ENCODE data around the gene WASF3. TPM values are rescaled to one million over a fixed set of nuclear protein-coding genes. Genes with fewer than 3 reads are reported as not detected.

WASF3 gene
- total and polyA plus RNA-seq, 2 of the 13 experiments (the other 11 are each of a cell fraction or from before 2014, with no cell fraction given): 10.4 to 17.2 TPM

- peaks cover 5 to 24% of the 10 kb centered on the region in 2 experiments; a peak in 4 of 5 replicates for H3K27me3 ChIP-seq (ENCODE audit: control insufficient read depth in 1 of 2, insufficient read depth in 2 of 2, low read length in 2 of 2)
- ChIA-PET POLR2A (interaction anchor here (1.0 kb wide), 1 partner anchor 513 kb away, joined by 9 read pairs; no protein-coding TSS in a partner anchor), CTCF (ENCODE audit: low intra/inter-chr PET ratio, low total read pairs) (interaction anchor here (0.7 to 2.3 kb wide), 6 partner anchors 41 to 514 kb away, joined by 3 to 27 read pairs (median 3); no protein-coding TSS in a partner anchor)
- FAIRE-seq (peak; percentile 82), DNase-seq (ENCODE audit: low spot score) (peak; percentile 66), ATAC-seq (peak; percentile 81)
- H3K9ac ChIP-seq (ENCODE audit: insufficient read depth, low read depth, low read length): no peak overlapping the region
- H3K36me3 ChIP-seq (replicated peaks in 1 of 2; ENCODE audit: control insufficient read depth in 1 of 2, insufficient read depth in 2 of 2, low read length in 2 of 2): no peaks in the 10 kb centered on the region
- H3K27ac ChIP-seq (ENCODE audit: extremely low read length, insufficient read depth, low read length): no peak overlapping the region
- 19% methylated on average over 12 of the region's 29 CpGs for WGBS (ENCODE audit: low lambda C conversion rate)
- intact Hi-C loops (cut with micrococcal nuclease; ENCODE audit: unreplicated experiment) (loop anchor here (1.0 to 10.0 kb wide), 5 partner anchors 41 to 1124 kb away; no protein-coding TSS in a partner anchor), in situ Hi-C loops (cut with HindIII; ENCODE audit: extremely low pct_ligation_motif_present, low pct_unique_long_range_greater_than_20kb) (loop anchor here (5.0 kb wide), 2 partner anchors 216 to 511 kb away; no protein-coding TSS in a partner anchor)
- no peaks in the 10 kb centered on the region for H3K79me2 ChIP-seq (ENCODE audit: insufficient read depth, low read length)
- H3K9me3 ChIP-seq (ENCODE audit: low read length): no peaks in the 10 kb centered on the region
- H3K4me1 ChIP-seq (ENCODE audit: insufficient read depth, low read length): no peaks in the 10 kb centered on the region
- H2AFZ ChIP-seq (ENCODE audit: low read length): no peak overlapping the region
- peak overlapping the region; percentile 78 for H3K4me2 ChIP-seq (ENCODE audit: low read depth, low read length)
- no peaks in the 10 kb centered on the region for H4K20me1 ChIP-seq (ENCODE audit: insufficient read depth, low read length)
- BruUV-seq (replicated peaks): no TSS peak
- H3K4me3 ChIP-seq (replicated peaks in 1 of 3; ENCODE audit: insufficient read depth in 1 of 3, low read depth in 2 of 3, low read length in 3 of 3): peak overlapping the region; percentile 27 to 55 (median 27); a peak in 5 of 6 replicates
- TF ChIP-seq ZNF263 (CRISPR knock-in tag; IDR thresholded peaks at IDR 0.05): no peak
- TF ChIP-seq THAP11 (CRISPR knock-in tag; IDR thresholded peaks at IDR 0.05): 0 out of 2 replicates have a peak, but pooled peaks have one; percentile 26
- TF ChIP-seq ZNF235 (CRISPR knock-in tag; IDR thresholded peaks at IDR 0.05; ENCODE audit: borderline replicate concordance): no peak
- TF ChIP-seq FUBP1 (CRISPR knock-in tag; IDR thresholded peaks at IDR 0.05; ENCODE audit: borderline replicate concordance): no peak
- TF ChIP-seq CEBPZ (IDR thresholded peaks at IDR 0.05; ENCODE audit: low read length): no peak
- TF ChIP-seq ZBTB26 (CRISPR knock-in tag; IDR thresholded peaks at IDR 0.05; ENCODE audit: borderline replicate concordance): no peak
- TF ChIP-seq EEA1 (CRISPR knock-in tag; IDR thresholded peaks at IDR 0.05; ENCODE audit: borderline replicate concordance): no peak
- no peak for TF ChIP-seq ZNF569 (CRISPR knock-in tag; IDR thresholded peaks at IDR 0.05; ENCODE audit: borderline replicate concordance)
- TF ChIP-seq HINFP (CRISPR knock-in tag; IDR thresholded peaks at IDR 0.05; ENCODE audit: low read depth): no peak
- TF ChIP-seq ZNF772 (CRISPR knock-in tag; IDR thresholded peaks at IDR 0.05): no peak
- TF ChIP-seq ZNF777 (CRISPR knock-in tag; IDR thresholded peaks at IDR 0.05): peak; percentile 55; the same call in 1 of the 2 replicates
- peak; percentile 51; the same call in 1 of the 2 replicates for TF ChIP-seq ZNF501 (CRISPR knock-in tag; IDR thresholded peaks at IDR 0.05)
- TF ChIP-seq SMC3 (IDR thresholded peaks at IDR 0.05; ENCODE audit: low read length): peak; percentile 78
- no peak for TF ChIP-seq MIER3 (CRISPR knock-in tag; IDR thresholded peaks at IDR 0.05; ENCODE audit: borderline replicate concordance)
- TF ChIP-seq ZNF329 (CRISPR knock-in tag; IDR thresholded peaks at IDR 0.05; ENCODE audit: low read depth): no peak
Measured at GRCh38 chr13:26698392-26699196, 141.1 kb downstream of the WASF3 start.

Data from HepG2 (cell line).